Measurements from ENCODE around the gene OBSL1. TPM values are rescaled to one million over a fixed set of nuclear protein-coding genes. Genes with fewer than 3 reads are reported as not detected.
A peak's percentile ranks its signal among the peaks of the same experiment; 100 is the strongest.

Gene OBSL1
- total RNA-seq, 1 donor from 2014 or later, result 9.2 TPM

DNA sequence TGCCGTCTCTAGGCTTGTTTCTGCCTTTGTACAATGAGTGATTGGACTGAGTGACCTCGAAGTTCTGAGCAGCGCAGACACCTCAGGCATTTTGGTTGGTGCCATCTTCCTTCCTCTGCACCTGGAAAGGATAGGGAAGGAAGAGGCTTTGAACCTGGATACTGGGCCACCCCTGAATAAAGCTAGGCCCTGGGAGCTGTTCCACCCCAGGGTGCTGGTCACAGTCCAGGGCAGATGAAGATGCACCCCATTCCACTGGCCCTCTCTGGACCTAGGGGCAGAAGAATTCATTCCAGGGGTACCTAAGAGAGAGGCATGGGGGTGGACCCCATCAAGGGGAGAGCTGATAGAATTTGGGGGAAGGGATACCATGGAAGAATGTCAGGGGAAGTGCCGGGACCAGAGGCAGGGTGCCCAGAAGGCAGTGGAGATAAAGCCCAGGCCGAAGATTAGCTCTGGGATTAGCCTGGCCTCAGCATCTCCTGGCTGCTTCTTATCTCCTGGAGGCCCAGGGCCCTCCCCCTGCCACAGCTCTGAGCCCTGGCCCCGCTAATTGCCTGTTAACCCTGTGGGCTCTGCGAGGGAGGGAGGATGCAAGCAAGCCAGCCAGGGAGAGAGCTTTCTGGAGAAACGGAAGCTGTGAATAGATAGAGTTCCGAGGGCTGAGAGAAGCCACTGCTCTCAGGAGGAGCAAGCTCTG is 45.7 kb downstream of the OBSL1 start:
- Histone ChIP-seq H3K27me3 (ENCODE audit: control insufficient read depth, insufficient read depth, low read length) (peaks cover 40% of the 10 kb centered on the region), H3K36me3 (ENCODE audit: control insufficient read depth, insufficient read depth, low read length) (no peaks in the 10 kb centered on the region), H3K4me3 (ENCODE audit: low read depth, low read length) (no peak overlapping the region)
- FAIRE-seq, result no peak
- no peak for DNase-seq (ENCODE audit: low read depth)
- TF ChIP-seq, protein P1, sequence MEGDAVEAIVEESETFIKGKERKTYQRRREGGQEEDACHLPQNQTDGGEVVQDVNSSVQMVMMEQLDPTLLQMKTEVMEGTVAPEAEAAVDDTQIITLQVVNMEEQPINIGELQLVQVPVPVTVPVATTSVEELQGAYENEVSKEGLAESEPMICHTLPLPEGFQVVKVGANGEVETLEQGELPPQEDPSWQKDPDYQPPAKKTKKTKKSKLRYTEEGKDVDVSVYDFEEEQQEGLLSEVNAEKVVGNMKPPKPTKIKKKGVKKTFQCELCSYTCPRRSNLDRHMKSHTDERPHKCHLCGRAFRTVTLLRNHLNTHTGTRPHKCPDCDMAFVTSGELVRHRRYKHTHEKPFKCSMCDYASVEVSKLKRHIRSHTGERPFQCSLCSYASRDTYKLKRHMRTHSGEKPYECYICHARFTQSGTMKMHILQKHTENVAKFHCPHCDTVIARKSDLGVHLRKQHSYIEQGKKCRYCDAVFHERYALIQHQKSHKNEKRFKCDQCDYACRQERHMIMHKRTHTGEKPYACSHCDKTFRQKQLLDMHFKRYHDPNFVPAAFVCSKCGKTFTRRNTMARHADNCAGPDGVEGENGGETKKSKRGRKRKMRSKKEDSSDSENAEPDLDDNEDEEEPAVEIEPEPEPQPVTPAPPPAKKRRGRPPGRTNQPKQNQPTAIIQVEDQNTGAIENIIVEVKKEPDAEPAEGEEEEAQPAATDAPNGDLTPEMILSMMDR (IDR thresholded peaks at IDR 0.05; ENCODE audit: insufficient read depth, low read length, severe bottlenecking), result no peak

DNA sequence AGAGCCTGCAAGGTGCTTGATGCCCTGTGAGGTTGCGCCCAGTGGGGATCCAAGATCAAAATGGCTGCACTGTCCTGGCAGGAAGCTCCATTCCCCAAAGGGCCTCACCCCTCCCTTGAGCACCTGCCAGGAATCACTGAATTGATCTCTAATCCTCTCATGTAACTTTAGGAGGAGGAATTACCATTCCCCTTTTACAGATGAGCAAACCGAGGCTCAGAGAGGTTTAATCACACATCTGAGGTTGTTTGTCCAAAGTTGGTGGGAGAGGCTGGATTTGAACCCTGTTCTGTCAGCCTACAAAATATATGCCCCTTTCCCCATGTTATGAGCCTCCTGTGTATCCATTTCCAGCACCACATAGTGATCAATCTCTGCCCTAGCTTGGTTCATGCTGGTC is 46.5 kb downstream of the OBSL1 start:
- DNase-seq (ENCODE audit: low read depth), result no peak
- H3K36me3 ChIP-seq (ENCODE audit: control insufficient read depth, insufficient read depth, low read length), result no peaks in the 10 kb centered on the region
- FAIRE-seq, result no peak
- peaks cover 38% of the 10 kb centered on the region for H3K27me3 ChIP-seq (ENCODE audit: control insufficient read depth, insufficient read depth, low read length)
- TF ChIP-seq, protein P1 (IDR thresholded peaks at IDR 0.05; ENCODE audit: insufficient read depth, low read length, severe bottlenecking), result no peak
- no peak overlapping the region for H3K4me3 ChIP-seq (ENCODE audit: low read depth, low read length)

DNA sequence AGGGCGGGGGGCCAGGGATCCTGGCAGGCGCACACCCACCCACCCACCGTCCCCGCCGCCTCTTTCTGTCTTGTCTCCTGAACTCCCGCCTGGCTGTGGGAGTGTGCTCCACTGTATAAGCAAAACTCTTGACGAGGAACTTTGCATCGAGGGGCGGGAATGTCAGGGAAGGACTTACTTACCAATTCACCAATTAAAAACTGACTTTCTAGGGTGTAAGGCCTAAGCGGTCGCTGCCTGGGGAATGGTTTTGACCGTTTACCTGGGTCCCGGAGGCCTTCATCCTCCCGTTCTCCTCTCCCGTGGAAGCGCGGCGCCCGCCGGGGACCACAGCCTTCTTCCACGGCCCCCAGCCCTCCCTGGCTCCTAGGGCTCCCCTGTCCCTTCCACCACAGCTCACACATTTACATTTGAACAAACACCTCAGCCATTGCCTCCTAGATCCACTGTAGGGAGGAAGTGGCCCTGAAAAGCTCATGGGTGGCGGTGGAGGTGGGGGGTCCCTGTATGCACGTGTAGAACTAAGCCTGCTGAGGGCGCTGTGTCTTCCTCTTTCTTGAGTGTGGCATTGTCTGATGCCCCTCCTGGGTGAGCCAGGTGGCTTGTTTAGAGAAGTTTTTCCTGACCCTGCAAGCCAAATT is 48.2 kb downstream of the OBSL1 start:
- Histone ChIP-seq H3K4me3 (ENCODE audit: low read depth, low read length) (no peak overlapping the region), H3K36me3 (ENCODE audit: control insufficient read depth, insufficient read depth, low read length) (no peaks in the 10 kb centered on the region), H3K27me3 (ENCODE audit: control insufficient read depth, insufficient read depth, low read length) (peaks cover 34% of the 10 kb centered on the region)
- no peak for FAIRE-seq
- TF ChIP-seq, protein P1 (IDR thresholded peaks at IDR 0.05; ENCODE audit: insufficient read depth, low read length, severe bottlenecking), result no peak
- DNase-seq (ENCODE audit: low read depth), result no peak

DNA sequence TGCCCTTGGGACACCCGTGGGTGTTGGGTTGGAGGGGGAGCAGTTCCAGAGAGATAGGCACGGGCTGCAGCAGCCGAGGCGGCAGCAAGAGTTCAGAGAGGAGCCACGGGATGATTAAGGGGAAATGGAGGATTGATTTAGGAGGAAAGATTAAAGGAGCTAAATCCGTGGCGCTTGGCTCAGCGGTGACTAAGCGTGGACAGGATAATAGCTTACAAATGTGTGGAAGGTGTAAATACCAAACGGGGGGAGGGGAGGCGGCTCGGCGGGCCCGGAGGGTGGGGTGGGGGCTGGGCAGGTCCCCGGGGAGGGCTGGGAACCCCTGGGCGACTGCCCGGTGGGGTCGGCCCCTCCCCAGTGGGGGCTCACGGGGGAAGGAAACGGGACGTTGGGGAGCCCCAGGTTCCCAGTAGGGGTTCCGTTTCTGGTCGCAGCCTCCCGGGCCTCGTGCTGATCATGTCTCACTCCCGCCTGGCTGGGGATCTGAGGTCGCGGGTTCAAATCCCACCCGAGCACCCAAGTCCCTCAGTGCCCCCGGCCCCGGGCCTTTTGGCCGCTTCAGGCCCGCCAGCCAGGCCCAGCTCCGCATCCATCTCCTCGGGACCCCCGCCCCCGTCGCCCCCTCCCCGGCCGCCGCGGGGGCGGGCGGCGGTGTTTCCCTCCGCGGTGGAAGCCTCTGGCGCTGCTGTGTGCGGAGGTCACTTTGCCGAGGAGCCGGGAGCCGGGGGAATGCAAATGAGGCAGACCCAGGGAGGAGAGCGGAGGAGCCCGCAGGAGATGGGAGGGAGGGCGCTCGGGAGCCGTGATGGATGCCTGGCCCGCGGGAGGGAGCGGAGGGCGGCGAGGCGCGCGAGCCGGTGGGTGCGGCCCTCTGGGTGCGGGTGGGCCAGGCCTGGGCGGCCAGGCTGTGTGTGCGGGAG is 49.0 kb downstream of the OBSL1 start:
- H3K36me3 ChIP-seq (ENCODE audit: control insufficient read depth, insufficient read depth, low read length), result no peaks in the 10 kb centered on the region
- TF ChIP-seq, protein P1 (IDR thresholded peaks at IDR 0.05; ENCODE audit: insufficient read depth, low read length, severe bottlenecking), result no peak
- DNase-seq (ENCODE audit: low read depth) (peak; percentile 72), FAIRE-seq (no peak)
- H3K27me3 ChIP-seq (ENCODE audit: control insufficient read depth, insufficient read depth, low read length), result peaks cover 32% of the 10 kb centered on the region
- no peak overlapping the region for H3K4me3 ChIP-seq (ENCODE audit: low read depth, low read length)

DNA sequence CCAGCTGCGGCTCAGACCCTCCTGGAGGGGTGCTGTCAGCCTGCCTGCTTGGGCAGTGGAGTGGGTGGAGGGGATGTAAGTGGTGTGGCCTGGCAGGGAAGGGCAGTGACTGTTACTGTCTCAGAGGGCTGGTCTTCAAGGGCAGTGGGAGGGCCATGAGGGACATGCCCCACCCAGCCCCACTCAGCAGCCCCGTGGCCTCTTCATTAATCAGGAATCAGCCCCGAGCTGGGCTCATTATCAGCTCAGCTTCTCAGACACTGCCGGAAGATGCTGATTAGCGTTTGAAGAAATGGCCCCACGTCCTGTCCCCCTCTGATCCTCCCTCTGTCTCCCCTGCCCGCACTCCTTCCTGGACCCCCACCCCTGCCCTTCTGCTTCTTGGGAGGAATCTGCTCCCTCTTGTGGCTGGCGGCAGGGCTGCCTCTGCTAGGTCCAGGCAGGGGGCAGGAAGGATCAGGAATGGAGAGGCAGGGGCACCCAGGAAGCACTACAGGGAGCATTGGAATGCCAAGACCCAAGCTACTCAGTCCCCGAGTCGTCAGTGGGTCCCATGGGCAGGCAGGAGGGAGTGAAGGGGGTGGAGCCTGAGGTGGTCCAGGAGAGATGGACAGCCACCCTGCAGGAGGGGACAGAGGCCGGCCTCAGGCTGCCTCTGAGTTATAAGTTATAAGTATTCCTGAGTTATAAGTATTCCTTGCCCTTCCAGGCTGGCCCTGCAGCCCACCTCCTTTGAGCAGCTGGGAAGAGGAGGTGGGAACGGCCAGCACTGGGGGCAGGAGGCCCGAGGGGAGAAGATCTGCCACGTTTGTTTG is 50.1 kb downstream of the OBSL1 start:
- Histone ChIP-seq H3K36me3 (ENCODE audit: control insufficient read depth, insufficient read depth, low read length) (no peaks in the 10 kb centered on the region), H3K4me3 (ENCODE audit: low read depth, low read length) (no peak overlapping the region), H3K27me3 (ENCODE audit: control insufficient read depth, insufficient read depth, low read length) (peaks cover 29% of the 10 kb centered on the region)
- TF ChIP-seq, protein P1 (IDR thresholded peaks at IDR 0.05; ENCODE audit: insufficient read depth, low read length, severe bottlenecking), result peak; percentile 58
- DNase-seq (ENCODE audit: low read depth), result no peak
- FAIRE-seq, result no peak
